ENCODE results near the gene TCF7L2.

Gene TCF7L2

DNA sequence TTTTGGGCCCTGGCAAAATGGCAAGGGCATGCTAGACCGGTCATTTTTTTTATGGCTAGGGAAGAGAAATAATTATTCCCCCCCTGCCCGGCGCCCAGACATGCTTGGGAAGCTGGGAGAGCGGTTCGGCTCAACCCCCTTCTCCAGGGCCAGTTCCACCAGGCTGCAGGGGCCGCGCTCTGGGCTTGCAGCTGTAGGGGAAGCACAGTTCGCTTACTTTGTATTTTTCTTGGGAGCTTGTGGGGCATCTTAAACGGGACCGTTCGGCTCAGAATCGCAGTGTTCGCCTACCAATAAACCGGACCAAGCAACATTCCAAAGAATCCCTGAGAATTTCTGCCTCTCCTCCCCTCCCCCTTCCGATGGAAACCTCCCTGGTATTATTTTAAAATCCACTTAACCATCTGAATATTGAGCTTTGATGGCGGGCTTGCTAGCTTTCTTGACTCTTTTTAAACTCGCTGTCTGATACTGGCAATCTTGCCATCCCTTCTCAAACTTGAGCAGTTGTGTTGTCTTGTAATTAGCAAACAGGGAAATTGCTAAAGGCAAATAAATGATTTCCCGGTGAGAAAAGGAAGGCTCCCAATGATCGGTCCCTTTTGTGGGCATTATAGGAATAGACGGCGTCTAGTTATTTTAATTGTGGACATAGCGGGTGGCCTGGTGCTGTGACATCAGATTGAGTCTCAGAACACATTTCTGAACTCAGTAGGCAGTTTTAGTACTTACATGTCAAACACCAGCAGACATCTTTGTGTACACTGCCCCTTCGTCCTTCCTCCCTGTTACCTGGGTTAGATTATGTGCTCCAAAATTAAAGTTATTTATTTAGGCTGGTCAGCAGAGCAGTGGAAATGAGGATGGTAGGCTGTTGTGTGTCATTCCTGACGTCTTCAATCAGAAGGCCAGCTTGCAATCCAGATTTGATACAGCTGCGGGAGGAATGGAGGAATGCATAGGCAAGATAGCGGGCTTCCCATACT lies 3.4 kb downstream of the TCF7L2 start:
- Histone ChIP-seq H2AFZ (ENCODE audit: low read length) (no peak overlapping the region), H3F3A (ENCODE audit: insufficient read depth, low read length) (no peaks in the 10 kb centered on the region), H3K4me3 (ENCODE audit: low read depth, low read length, poor library complexity, severe bottlenecking) (peak overlapping the region; percentile 71), H4K20me1 (ENCODE audit: insufficient read depth, low read length) (no peaks in the 10 kb centered on the region), H3K27ac (ENCODE audit: low read depth, low read length, poor library complexity, severe bottlenecking) (peak overlapping the region; percentile 20), H3K79me2 (ENCODE audit: insufficient read depth, low read length) (peaks cover 66% of the 10 kb centered on the region), H3K9ac (ENCODE audit: low read length) (peak overlapping the region; percentile 30; the same call in 1 of the 2 replicates), H3K9me3 (ENCODE audit: low read length) (no peaks in the 10 kb centered on the region), H3K4me1 (ENCODE audit: insufficient read depth, low read length, severe bottlenecking) (peaks cover 79% of the 10 kb centered on the region), H3K36me3 (ENCODE audit: insufficient read depth, low read length) (peaks cover 22% of the 10 kb centered on the region; the same call in 1 of the 2 replicates), H3K9me2 (ENCODE audit: low read depth, low read length) (no peaks in the 10 kb centered on the region), H3K4me2 (ENCODE audit: low read length) (peak overlapping the region; percentile 96), H3K27me3 (ENCODE audit: insufficient read depth, low read length) (no peaks in the 10 kb centered on the region)
- TF ChIP-seq, protein P1, sequence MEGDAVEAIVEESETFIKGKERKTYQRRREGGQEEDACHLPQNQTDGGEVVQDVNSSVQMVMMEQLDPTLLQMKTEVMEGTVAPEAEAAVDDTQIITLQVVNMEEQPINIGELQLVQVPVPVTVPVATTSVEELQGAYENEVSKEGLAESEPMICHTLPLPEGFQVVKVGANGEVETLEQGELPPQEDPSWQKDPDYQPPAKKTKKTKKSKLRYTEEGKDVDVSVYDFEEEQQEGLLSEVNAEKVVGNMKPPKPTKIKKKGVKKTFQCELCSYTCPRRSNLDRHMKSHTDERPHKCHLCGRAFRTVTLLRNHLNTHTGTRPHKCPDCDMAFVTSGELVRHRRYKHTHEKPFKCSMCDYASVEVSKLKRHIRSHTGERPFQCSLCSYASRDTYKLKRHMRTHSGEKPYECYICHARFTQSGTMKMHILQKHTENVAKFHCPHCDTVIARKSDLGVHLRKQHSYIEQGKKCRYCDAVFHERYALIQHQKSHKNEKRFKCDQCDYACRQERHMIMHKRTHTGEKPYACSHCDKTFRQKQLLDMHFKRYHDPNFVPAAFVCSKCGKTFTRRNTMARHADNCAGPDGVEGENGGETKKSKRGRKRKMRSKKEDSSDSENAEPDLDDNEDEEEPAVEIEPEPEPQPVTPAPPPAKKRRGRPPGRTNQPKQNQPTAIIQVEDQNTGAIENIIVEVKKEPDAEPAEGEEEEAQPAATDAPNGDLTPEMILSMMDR (IDR thresholded peaks at IDR 0.05; ENCODE audit: low read length) = no peak
- no peak for TF ChIP-seq EZH2 (IDR thresholded peaks at IDR 0.05; ENCODE audit: borderline replicate concordance, low read length)

DNA sequence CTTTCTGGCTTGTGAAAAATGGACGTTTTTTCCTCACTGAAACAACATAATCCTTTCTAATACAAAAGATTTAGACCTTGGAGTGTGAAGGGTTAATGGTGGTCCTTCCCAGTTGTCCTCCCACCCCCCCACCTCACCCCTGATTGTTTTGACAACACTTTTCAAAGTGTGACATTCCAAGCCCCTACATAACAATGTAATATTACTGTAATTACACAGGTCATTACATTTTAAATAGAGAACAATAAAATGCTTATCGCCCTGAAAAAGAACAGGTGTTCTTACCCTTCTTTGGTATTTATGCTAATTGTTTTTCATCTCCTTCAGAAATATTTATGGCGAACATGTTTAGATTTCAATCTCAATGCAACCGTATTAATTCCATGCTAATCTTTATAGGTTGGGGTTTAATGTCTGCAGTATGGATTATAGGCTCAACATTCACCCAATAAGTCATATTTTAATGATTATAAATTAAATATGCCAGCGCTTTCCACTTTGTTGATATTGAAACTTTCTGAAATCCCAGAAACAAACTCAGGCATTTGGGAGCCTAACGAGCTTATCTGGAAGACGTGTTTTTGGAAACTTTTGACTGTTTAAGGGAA lies 5.0 kb downstream of the TCF7L2 start:
- Histone ChIP-seq H3K4me3 (ENCODE audit: low read depth, low read length, poor library complexity, severe bottlenecking) (peak overlapping the region; percentile 71), H3K4me2 (ENCODE audit: low read length) (peak overlapping the region; percentile 96), H3K4me1 (ENCODE audit: insufficient read depth, low read length, severe bottlenecking) (peaks cover 84% of the 10 kb centered on the region), H3K79me2 (ENCODE audit: insufficient read depth, low read length) (peaks cover 82% of the 10 kb centered on the region), H3F3A (ENCODE audit: insufficient read depth, low read length) (no peaks in the 10 kb centered on the region), H3K9me3 (ENCODE audit: low read length) (no peaks in the 10 kb centered on the region), H3K9ac (ENCODE audit: low read length) (peak overlapping the region; percentile 18; the same call in 1 of the 2 replicates), H3K27ac (ENCODE audit: low read depth, low read length, poor library complexity, severe bottlenecking) (peak overlapping the region; percentile 28), H3K9me2 (ENCODE audit: low read depth, low read length) (no peaks in the 10 kb centered on the region), H3K36me3 (ENCODE audit: insufficient read depth, low read length) (peaks cover 28% of the 10 kb centered on the region; the same call in 1 of the 2 replicates), H4K20me1 (ENCODE audit: insufficient read depth, low read length) (no peaks in the 10 kb centered on the region), H3K27me3 (ENCODE audit: insufficient read depth, low read length) (no peaks in the 10 kb centered on the region), H2AFZ (ENCODE audit: low read length) (no peak overlapping the region)
- TF ChIP-seq EZH2 (IDR thresholded peaks at IDR 0.05; ENCODE audit: borderline replicate concordance, low read length) = no peak

DNA sequence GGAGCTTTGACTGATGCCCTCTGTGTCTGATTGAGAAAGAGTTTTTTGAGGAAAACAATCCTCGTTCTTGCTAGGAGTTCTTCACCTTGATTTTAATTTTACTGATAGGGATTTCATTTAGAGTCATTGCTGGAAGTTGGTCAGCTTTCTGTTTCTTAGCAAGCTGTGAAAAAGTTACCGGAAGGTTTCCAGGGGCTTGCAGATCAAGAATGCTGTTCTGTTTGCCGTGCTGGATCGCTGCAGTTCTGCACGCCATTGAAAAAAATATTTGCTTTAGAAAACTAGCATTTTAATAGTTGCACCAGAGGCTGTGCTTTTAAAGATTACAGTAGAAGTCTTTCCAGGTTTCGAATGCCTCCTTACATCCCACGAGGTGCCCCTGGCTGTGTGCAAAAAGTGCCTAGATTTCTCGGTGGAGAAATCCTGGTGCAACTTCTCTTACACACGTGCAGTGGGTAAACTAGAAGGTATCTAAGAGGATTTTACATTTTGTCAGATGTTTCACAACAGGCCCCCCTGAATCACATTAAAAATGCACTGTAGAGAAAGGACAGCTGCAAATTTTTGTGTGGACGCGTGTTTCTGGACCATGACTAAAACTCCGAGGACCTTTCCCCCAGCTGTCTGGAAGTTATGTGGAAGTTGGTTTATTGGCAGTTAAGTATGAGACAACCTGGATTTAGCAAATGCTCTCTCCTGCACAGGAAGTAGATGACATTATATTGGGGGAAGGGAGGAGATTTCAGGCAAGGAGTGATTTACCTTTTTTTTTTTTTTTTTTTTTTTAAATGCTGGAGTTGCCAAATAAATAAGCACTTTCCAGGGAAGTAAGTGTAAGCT lies 5.8 kb downstream of the TCF7L2 start:
- TF ChIP-seq EZH2 (IDR thresholded peaks at IDR 0.05; ENCODE audit: borderline replicate concordance, low read length) = no peak
- TF ChIP-seq, protein P1 (IDR thresholded peaks at IDR 0.05; ENCODE audit: low read length) = no peak
- H3K9me2 ChIP-seq (ENCODE audit: low read depth, low read length) = no peaks in the 10 kb centered on the region
- H3K4me2 ChIP-seq (ENCODE audit: low read length) = peak overlapping the region; percentile 96
- H3K79me2 ChIP-seq (ENCODE audit: insufficient read depth, low read length) = peaks cover 89% of the 10 kb centered on the region
- no peaks in the 10 kb centered on the region for H3K9me3 ChIP-seq (ENCODE audit: low read length)
- H3K27ac ChIP-seq (ENCODE audit: low read depth, low read length, poor library complexity, severe bottlenecking) = peak overlapping the region; percentile 28
- no peaks in the 10 kb centered on the region for H3F3A ChIP-seq (ENCODE audit: insufficient read depth, low read length)
- no peak overlapping the region for H2AFZ ChIP-seq (ENCODE audit: low read length)
- peaks cover 91% of the 10 kb centered on the region for H3K4me1 ChIP-seq (ENCODE audit: insufficient read depth, low read length, severe bottlenecking)
- H4K20me1 ChIP-seq (ENCODE audit: insufficient read depth, low read length) = no peaks in the 10 kb centered on the region
- H3K9ac ChIP-seq (ENCODE audit: low read length) = peak overlapping the region; percentile 2; the same call in 1 of the 2 replicates
- no peaks in the 10 kb centered on the region for H3K27me3 ChIP-seq (ENCODE audit: insufficient read depth, low read length)
- H3K4me3 ChIP-seq (ENCODE audit: low read depth, low read length, poor library complexity, severe bottlenecking) = peak overlapping the region; percentile 71
- peaks cover 31% of the 10 kb centered on the region; the same call in 1 of the 2 replicates for H3K36me3 ChIP-seq (ENCODE audit: insufficient read depth, low read length)
